GM10248 (cell line): ENCODE results near the gene ANXA8L1.
"Not testable (repeated sequence)": the region's sequence is repeated elsewhere in the genome, so short reads cannot be mapped to it uniquely, and the experiment has no call there.

Experiments used
- CTCF ChIA-PET: fragments of 300-600 bp; sonication (Branson Sonifier 250); formaldehyde crosslinking; extraction: SDS; loops from one replicate; lab custom pipeline; 2021; ENCODE audit warnings: antibody characterized with exemption; lab: Yijun Ruan, JAX
- POLR2A ChIA-PET: fragments of 350-650 bp; sonication (Branson Sonifier 250); formaldehyde crosslinking; extraction: SDS; loops from one replicate; lab custom pipeline; 2020; ENCODE audit warnings: antibody characterized with exemption; lab: Yijun Ruan, JAX
- DNase-seq: peaks from one replicate; pipeline ENCODE4 v3.0.0; 2012; ENCODE audit errors: extremely low spot score
- CTCF ChIP-seq: IDR thresholded peaks from 2 replicates; pipeline ENCODE4 v1.5.1; 2012; ENCODE audit warnings: mild to moderate bottlenecking, low read depth; ENCODE audit errors: extremely low read depth, missing control alignments, control extremely low read depth

ANXA8L1 gene

GRCh38 chr10:46375406-46375805 is at the start of gene ANXA8L1:
Gene ANXA8L1 (plus strand): TSS chr10:46375776. CDS start chr10:46375852, 76 bp downstream.
- POLR2A ChIA-PET, DNase-seq, CTCF ChIA-PET: not testable (repeated sequence)

- no peak for TF ChIP-seq CTCF
- ChIA-PET POLR2A (no interaction called here), CTCF (interaction anchor here (0.8 to 1.5 kb wide), 4 partner anchors 17 to 97 kb away, joined by 3 read pairs; no protein-coding TSS in a partner anchor)
- no peak for DNase-seq
These were observed 49.5 kb upstream of the ANXA8L1 start for GRCh38 chr10:46326066-46326465.

- no peak for DNase-seq
- TF ChIP-seq CTCF, result no peak
- POLR2A ChIA-PET, result no interaction called here
- CTCF ChIA-PET, result interaction anchor here (0.7 kb wide), 1 partner anchor 89 kb away, joined by 3 read pairs; no protein-coding TSS in a partner anchor
These were observed 48.6 kb upstream of the ANXA8L1 start for GRCh38 chr10:46326971-46327370.

- DNase-seq, result no peak
- ChIA-PET POLR2A (no interaction called here), CTCF (no interaction called here)
- no peak for TF ChIP-seq CTCF
These were observed 47.9 kb upstream of the ANXA8L1 start for GRCh38 chr10:46327685-46328084.

GRCh38 chr10:46328853-46329689 is 46.5 kb upstream of the ANXA8L1 start:
- TF ChIP-seq CTCF, result no peak
- POLR2A ChIA-PET, result no interaction called here
- CTCF ChIA-PET, result interaction anchor here (0.9 kb wide), 1 partner anchor 20 kb away, joined by 3 read pairs; no protein-coding TSS in a partner anchor
- DNase-seq, result no peak

- ChIA-PET CTCF (no interaction called here), POLR2A (no interaction called here)
- no peak for TF ChIP-seq CTCF
- no peak for DNase-seq
These were observed 45.9 kb upstream of the ANXA8L1 start for GRCh38 chr10:46329690-46330016.

- POLR2A ChIA-PET, result no interaction called here
These were observed 44.7 kb upstream of the ANXA8L1 start for GRCh38 chr10:46330894-46331293.

GRCh38 chr10:46365484-46365883 is 10.1 kb upstream of the ANXA8L1 start:
- POLR2A ChIA-PET, CTCF ChIA-PET, DNase-seq: not testable (repeated sequence)

More at GRCh38 chr10:46330894-46331293, 44.7 kb upstream of the ANXA8L1 start:
- TF ChIP-seq CTCF, result no peak
- CTCF ChIA-PET, result no interaction called here
- no peak for DNase-seq

- DNase-seq, POLR2A ChIA-PET, CTCF ChIA-PET: not testable (repeated sequence)
These were observed 8.4 kb upstream of the ANXA8L1 start for GRCh38 chr10:46367209-46367608.

- POLR2A ChIA-PET, result not testable (repeated sequence)
These were observed 7.8 kb upstream of the ANXA8L1 start for GRCh38 chr10:46367666-46368240.

GRCh38 chr10:46368956-46369355 is 6.6 kb upstream of the ANXA8L1 start:
- DNase-seq, POLR2A ChIA-PET, CTCF ChIA-PET: not testable (repeated sequence)

More at GRCh38 chr10:46367666-46368240, 7.8 kb upstream of the ANXA8L1 start:
- CTCF ChIA-PET, DNase-seq: not testable (repeated sequence)
